DMS 273 (cell line): ENCODE measurements around the gene FOXN3.

Source experiments
- DNase-seq: peaks from one replicate; lab custom pipeline; 2025; ENCODE audit not compliant: unreplicated experiment; lab: John Stamatoyannopoulos, UW

Gene FOXN3

DNA sequence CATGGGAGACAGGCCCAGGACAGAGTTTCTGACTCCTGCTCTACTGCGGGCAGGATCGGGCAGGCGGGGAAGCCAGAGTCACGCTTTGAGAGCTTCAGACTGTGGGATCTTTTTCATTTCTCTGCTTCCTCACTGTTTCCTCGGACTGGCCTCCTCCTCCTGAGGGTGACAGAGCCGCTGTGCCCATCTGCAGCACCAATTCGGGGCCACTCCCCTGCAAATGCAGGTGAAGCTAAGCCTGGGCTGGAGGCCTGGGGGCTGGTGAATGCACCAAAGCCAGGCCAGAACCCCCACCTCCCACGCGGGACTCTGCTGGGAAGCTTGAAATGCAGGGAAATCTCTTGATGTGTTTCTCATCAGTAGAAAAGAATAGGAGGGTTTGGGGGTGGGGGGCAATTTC is 77.5 kb downstream of the FOXN3 start:
- DNase-seq: no peak

- DNase-seq: no peak
Observed at GRCh38 chr14:89339158-89339557, 77.9 kb downstream of the FOXN3 start.

GRCh38 chr14:89336338-89336737 is 80.7 kb downstream of the FOXN3 start:
- DNase-seq: no peak

GRCh38 chr14:89332031-89332430 is 85.0 kb downstream of the FOXN3 start:
- no peak for DNase-seq

- no peak for DNase-seq
Observed at GRCh38 chr14:89331398-89331797, 85.6 kb downstream of the FOXN3 start.

DNA sequence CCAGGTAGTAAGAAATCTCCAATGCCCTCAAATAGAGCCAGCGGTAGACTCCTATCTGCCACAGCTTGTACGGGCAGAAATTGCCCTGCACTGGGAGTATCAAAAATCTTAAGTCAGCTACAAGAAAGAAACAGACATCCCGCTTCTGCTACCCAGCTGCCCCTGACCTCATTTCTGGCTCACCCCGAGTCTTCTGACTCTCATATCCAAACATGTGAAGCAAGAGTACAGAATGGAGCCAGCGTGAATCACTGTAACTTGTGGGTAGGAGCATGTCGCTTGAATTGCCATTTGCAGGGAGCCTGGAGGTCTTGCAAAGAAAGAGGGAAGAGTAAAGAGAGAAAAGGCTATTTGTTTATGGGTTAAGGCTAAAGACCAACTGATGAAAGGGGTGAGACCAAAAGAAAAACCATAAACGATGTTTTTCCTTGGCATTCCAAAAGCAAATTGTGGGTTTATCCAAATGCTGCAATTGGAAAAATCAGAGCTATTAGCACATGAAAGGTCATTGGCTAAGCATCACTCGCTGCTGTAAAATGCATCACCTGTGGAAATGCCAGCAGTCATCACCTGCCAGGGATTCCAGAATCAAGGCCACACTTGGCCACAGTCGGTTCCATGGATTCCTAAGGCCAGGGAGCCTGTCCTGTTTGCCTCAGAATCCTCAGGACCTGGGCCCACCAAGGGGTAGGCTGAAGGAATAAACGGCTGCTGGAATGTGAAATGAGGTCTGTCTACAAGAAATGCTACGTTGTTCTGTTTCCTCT is 86.6 kb downstream of the FOXN3 start:
- DNase-seq: no peak

- no peak for DNase-seq
Observed at GRCh38 chr14:89327771-89328212, 89.2 kb downstream of the FOXN3 start.

DNA sequence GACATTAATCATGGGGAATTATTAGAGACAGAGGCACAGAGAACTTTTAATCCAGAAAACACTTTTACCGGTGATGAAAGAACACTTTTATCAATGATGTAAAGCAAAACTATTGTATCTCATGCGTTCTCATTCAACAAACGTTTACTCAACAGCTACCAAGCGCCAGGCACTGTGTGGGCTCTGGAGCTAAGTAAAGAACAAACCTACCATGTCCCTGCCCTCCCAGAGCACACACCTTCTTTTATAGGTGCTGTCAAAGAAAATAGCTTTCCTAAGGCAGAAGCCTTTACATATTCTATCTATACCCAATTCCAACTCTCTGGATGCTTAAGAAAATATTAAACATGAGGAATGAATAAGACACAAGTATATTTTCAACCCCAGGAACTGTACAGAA is 91.1 kb downstream of the FOXN3 start:
- DNase-seq: no peak

GRCh38 chr14:89325299-89325883 is 91.6 kb downstream of the FOXN3 start:
- no peak for DNase-seq

DNA sequence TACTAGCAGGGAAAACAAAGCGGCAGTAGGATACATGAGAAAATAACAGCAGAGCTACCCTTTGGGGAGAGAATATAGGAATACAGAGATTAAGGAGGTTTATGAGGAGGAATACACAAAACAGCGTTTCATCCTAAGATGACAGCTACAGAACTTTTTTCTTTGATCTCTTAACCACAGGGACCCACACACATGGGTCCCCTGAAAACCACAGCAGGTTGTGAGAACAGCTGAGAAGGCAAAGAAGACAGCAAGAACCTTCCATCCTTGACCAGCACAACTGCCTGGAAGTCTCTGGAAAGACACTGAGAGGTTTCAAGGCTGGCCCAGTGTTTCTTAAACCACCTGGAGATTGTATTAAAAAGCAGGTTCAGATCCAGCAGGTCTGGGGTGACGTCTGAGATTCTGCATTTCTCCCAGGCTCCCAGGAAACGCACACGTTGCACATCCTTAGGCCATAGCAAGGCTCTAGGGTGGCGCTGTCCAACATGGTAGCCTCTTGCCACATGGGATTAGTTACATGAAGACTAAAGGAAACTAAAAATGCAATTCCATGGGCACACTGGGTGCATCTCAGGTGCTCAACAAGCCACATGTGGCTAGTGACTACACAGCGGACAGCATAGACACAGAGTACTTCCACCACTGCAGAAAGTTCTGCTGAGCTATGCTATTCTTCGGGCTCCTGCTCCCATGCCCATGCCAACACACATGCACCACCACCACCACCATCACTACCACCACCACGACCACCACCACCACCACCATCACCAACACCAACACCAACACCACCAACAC is 92.3 kb downstream of the FOXN3 start:
- no peak for DNase-seq

DNA sequence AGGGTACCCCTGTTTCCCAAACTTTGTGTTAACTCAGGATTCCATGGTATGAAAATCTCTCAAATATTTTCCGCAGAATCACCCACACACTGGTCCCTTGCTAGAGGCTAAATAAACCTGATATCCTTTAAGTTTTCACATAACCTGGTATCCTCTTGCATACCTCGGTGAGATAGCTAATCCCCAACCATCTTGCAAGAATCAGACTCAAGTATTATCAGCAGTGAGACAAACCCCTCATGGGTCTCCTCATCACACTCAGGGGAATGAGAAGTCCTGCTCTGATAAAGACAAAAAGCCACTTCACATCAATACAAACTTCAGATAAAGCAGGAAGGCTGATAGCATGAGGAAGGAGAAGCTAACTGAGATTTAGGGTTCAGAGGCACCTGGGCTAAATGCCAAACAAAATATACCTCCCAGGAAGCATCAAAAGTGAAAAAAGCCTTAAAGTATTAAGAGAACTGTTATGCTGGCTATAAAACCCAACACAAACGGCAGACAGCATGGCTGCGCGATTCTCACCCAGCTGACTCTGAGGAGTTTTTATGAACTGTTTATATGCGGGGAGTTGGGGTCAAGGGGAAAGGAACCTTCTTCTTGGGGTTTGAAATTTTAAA is 96.5 kb downstream of the FOXN3 start:
- DNase-seq: no peak

GRCh38 chr14:89319687-89320086 is 97.3 kb downstream of the FOXN3 start:
- no peak for DNase-seq

GRCh38 chr14:89317051-89317691 is 99.9 kb downstream of the FOXN3 start:
- DNase-seq: no peak

DNA sequence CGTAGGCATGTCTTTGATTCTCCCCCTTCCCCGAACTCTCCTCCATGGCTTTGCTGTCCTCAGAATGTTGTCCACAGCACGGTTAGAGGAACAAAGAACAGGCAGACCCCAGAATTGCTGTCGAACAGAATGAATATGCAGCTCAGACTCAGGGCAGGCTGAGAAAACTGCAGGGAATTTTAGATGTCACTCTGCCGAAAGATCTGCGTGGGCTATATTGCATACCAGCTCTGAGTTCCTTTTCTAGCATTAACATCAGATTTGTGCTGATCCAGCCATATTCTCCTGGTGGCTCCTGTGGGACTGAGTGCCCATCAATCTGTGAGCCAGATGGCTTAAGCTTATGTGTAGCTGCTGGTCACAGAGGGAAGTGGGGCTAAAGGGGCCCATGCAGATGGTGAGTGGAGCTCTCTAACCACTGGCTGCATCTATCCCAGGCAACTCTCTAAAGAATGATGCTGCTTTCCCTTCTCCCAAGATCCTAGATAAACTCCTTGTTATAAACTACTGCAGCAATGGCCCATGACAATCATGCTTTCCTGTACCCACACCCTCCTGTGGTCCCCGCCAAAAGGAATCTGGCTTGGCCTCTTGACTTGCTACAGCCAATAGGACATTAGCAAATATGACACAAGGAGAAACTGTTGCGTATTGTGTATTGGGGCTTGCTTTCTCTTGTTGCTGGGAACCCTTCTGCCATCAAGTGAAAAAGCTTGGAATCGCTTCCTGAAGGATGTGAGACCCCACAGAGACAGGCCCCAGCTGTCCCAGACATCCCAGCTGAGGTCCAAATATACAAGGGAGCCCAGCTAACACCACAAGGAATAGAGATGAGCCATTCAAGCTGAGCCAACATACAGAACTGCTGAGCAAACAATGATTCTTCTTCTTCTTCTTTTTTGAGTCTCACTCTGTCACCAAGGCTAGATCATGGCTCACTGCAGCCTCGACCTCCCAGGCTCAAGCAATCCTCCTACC is 101.3 kb downstream of the FOXN3 start:
- peak; percentile 52 for DNase-seq

DNA sequence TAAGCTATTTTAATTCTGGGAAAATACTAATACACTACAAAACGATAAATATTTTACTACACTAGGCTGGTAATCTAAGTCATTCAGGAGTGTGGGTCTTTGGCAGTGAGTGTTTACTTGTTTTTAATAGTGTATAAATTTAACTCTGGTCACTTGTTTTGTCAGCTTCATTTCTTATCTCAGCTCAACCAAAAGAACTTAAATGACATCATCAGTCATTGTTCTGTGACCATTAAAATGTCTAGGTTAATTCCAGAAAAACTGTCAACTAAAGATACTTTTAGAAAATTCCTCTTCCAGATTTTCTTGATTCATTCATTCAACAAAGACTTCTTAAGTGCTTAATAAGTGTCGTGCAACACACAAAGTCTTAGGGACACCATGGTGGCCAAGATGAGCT is 102.8 kb downstream of the FOXN3 start:
- no peak for DNase-seq

GRCh38 chr14:89312932-89313331 is 104.1 kb downstream of the FOXN3 start:
- DNase-seq: no peak

- no peak for DNase-seq
Observed at GRCh38 chr14:89310211-89310610, 106.8 kb downstream of the FOXN3 start.

DNA sequence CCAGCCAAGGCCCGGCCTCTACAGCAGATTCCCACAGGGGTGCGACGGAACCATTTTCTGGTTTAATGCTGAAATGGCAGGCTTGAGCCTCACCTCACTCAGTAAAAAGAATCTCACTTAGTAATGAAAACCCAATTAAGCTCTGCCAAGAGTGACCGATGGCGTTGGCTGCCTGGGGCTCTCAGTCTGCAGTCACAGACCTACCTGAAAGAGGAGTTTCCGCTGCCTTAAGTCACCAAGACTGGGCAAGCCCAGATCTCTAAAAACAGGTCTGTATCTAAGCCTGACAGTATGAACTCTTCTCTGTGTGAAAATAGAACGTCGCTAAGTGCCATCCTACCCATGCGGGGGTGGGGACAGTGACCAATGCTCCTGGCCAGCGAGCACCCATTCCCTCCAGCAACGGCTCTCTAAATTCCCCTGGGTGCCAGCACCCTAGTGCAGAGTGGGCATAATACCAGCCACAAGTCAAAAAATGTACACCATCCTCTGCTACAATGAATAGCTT is 107.3 kb downstream of the FOXN3 start:
- DNase-seq: no peak

DNA sequence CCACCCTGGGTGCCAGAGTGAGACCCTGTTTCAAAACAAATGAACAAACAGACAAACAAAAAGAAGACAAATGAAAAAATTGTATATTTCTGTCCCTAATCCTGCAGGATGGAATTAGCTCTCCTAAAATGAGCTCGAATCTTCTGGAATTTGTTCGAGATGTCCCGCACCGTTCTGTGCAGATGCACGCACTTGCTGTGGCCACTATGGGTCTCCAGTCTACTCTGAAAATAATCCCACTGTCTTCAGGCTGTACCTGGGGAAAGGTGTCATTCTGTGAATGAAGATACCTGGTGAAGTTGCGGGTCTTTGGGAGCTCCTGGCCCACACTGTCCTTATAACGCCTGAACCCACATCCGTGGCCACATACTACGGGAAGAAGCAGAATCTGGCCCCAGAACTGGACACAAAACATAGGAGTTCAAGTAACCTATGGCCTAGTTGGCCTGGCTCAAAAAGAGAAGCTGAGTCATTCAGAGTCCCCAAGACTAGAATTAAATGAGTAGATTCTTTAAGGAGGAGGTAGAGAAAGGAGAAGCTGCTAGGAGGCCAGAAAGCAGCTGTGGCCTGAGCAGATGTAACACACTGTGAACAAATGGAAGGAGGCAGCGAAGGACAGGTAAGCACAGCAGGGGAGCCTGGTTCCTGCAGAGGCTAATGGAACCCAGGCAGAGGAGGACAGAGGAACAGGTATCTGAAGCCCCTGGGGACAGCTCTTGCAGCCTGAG is 108.6 kb downstream of the FOXN3 start:
- no peak for DNase-seq
